ENCODE results near the gene UGGT2.

- TF ChIP-seq CTCF (IDR thresholded peaks at IDR 0.05) (no peak), POLR2A (IDR thresholded peaks at IDR 0.05; ENCODE audit: low read depth) (no peak)
These were observed 265.7 kb downstream of the UGGT2 start for GRCh38 chr13:95787356-95788099.

All from esophagus muscularis mucosa (tissue), 3 donors.